Upper lobe of left lung (tissue), 6 donors: ENCODE data around the gene CMIP. TPM values are rescaled to one million over a fixed set of nuclear protein-coding genes. Genes with fewer than 3 reads are reported as not detected.
"Not testable (repeated sequence)": the region's sequence is repeated elsewhere in the genome, so short reads cannot be mapped to it uniquely, and the experiment has no call there.

Source experiments
- ATAC-seq, 2 donors: fragments of 200-7000 bp; cut with Tn5 transposase; one replicate each; pipeline ENCODE4 v1.9.1; 2022; ENCODE audit warnings: mild to moderate bottlenecking in 2 of 2, moderate library complexity in 2 of 2; ENCODE audit not compliant: low FRiP score in 2 of 2
- DNase-seq, 2 donors: peaks; one replicate each; pipeline ENCODE4 v3.0.0-alpha.2; 2019 to 2020
- H3K27ac ChIP-seq, 4 donors: fragments of 200-600 bp; sonication (generic); one replicate each; pipeline ENCODE4 v1.5.1; 2016 to 2019
- H3K27me3 ChIP-seq, 4 donors: fragments of 200-600 bp; sonication (generic); one replicate each; pipeline ENCODE4 v1.5.1; 2017 to 2019
- H3K36me3 ChIP-seq, 4 donors: fragments of 200-600 bp; sonication (generic); one replicate each; pipeline ENCODE4 v1.5.1; 2016 to 2019
- H3K4me1 ChIP-seq, 4 donors: fragments of 200-600 bp; sonication (generic); one replicate each; pipeline ENCODE4 v1.5.1; 2018 to 2019
- H3K4me3 ChIP-seq, 4 donors: fragments of 200-600 bp; sonication (generic); one replicate each; pipeline ENCODE4 v1.5.1; 2017 to 2019; ENCODE audit warnings: mild to moderate bottlenecking in 2 of 4, moderate library complexity in 1 of 4
- H3K9me3 ChIP-seq, 4 donors: fragments of 200-600 bp; sonication (generic); one replicate each; pipeline ENCODE4 v1.5.1; 2018 to 2019
- EP300 ChIP-seq, 4 donors: sonication (generic); formaldehyde crosslinking; IDR thresholded peaks; one replicate each; pipeline ENCODE4 v1.5.1; 2017; ENCODE audit warnings: antibody characterized with exemption in 4 of 4, control low read depth in 2 of 4
- POLR2A ChIP-seq, 4 donors: fragments of 450-650 bp; IDR thresholded peaks; one replicate each; pipeline ENCODE4 v1.5.1; 2016 to 2017; ENCODE audit warnings: antibody characterized with exemption in 4 of 4, mild to moderate bottlenecking in 2 of 4
- POLR2AphosphoS5 ChIP-seq, 2 donors: sonication (generic); formaldehyde crosslinking; IDR thresholded peaks; one replicate each; pipeline ENCODE4 v1.5.1; 2017; ENCODE audit warnings: antibody characterized with exemption in 2 of 2
- WGBS, 2 donors: methylation state at CpG; one replicate each; pipeline ENCODE4 v1.1.5; 2017 to 2018; 5-methylcytosine and 5-hydroxymethylcytosine counted together
- total RNA-seq, 6 donors: library from RNA; depleted of rRNA in 4 of 6; stranded (reverse); fragments of >200 nt in 4 of 6; gene quantifications; one replicate each; pipeline versions ENCODE4 v1.1.0 to v1.2.1, GENCODE V29; 2016 to 2021
- TF ChIP-seq, protein P1 (sequence below), 6 experiments: fragments of 450-650 bp in 4 of 6; fragments of 200-600 bp in 2 of 6; sonication (generic) in 2 of 6; IDR thresholded peaks; one replicate each; pipeline ENCODE4 v1.5.1; 2016 to 2019; ENCODE audit warnings: antibody characterized with exemption in 6 of 6
- donor health status: DM: no; HTN: no; CAD: no; lungs with moderate emphysema.
- donor health status: DM: no; HTN: yes; CAD: no; lungs with severe emphysema.

Gene CMIP
- total RNA-seq, 6 donors from 2014 or later: 48.3 to 109 (median 67.6) TPM

DNA sequence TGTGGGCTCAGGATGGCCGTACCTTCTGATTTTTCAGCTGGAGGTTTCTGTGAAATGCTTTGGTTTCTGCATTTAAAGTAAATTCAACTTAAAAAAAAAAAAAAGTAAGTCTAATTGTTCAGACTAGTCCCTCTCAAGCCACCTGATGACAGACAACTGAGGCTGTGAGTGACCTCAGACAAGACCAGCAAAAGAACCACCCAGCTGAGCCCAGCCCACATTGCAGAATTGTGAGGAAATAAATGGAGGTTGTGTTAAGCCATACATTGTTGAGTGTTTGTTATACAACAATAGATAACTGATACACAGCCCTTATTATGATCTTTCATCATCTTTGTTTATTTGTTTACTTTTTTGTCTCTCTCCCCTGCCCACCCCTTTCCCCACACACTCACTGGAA, 44.7 kb upstream of the CMIP start:
- 100% methylated on average over 1 of the region's 1 CpG for WGBS, 2 donors
- H3K4me3 ChIP-seq: no peak overlapping the region
- TF ChIP-seq EP300 (IDR thresholded peaks at IDR 0.05) (no peak), POLR2AphosphoS5 (IDR thresholded peaks at IDR 0.05) (no peak), POLR2A (IDR thresholded peaks at IDR 0.05) (no peak)
- TF ChIP-seq, protein P1, sequence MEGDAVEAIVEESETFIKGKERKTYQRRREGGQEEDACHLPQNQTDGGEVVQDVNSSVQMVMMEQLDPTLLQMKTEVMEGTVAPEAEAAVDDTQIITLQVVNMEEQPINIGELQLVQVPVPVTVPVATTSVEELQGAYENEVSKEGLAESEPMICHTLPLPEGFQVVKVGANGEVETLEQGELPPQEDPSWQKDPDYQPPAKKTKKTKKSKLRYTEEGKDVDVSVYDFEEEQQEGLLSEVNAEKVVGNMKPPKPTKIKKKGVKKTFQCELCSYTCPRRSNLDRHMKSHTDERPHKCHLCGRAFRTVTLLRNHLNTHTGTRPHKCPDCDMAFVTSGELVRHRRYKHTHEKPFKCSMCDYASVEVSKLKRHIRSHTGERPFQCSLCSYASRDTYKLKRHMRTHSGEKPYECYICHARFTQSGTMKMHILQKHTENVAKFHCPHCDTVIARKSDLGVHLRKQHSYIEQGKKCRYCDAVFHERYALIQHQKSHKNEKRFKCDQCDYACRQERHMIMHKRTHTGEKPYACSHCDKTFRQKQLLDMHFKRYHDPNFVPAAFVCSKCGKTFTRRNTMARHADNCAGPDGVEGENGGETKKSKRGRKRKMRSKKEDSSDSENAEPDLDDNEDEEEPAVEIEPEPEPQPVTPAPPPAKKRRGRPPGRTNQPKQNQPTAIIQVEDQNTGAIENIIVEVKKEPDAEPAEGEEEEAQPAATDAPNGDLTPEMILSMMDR (IDR thresholded peaks at IDR 0.05): no peak
- peaks cover 0 to 9% (median 0%) of the 10 kb centered on the region in 4 donors for H3K9me3 ChIP-seq
- DNase-seq (no peak), ATAC-seq (no peak)
- no peaks in the 10 kb centered on the region for H3K27me3 ChIP-seq
- H3K4me1 ChIP-seq: peaks cover 7 to 11% (median 9%) of the 10 kb centered on the region in 4 donors
- H3K36me3 ChIP-seq: no peaks in the 10 kb centered on the region
- H3K27ac ChIP-seq: no peak overlapping the region

DNA sequence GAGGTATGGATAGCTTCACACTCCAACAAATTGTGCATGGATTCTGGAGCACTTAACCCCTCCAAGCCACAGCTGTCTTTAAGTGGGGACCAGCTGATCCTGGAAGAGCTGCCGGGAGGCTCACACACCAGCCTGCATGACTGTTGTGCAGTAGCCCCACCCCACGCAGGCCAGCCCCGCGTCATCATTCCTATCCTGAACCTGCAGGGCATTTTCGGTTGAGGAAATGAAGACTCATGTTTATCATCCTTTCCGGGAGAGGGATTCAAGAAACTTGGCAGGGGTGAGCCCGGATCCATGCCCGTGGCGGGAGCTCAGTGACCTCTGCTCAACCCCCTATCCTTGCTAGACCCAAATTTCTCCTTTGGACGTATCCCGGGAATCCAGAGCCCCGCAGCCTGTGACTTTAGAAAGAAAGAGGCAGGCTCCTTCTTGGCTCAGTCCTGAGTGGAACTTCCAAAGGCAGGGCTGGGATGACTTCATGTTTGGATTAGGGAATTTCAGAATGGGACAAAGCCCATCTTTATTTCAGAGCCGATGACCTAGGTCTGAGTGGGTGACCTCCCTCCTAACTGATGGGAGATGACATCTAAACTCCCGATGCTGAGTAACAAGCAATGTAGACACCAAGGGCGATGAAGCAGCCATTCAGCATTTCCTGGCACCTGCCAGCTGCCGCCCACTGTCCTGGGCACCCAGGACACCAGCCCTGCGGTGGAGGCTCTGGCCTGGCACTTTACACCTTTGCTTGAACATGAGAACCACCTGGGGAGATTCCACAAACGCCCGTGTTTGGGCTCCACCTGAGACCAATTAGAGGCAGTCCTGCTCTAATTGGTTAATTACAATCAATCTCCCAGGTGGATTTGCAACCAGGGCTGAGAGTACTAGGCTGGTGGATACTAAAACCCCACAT, 43.3 kb upstream of the CMIP start:
- H3K9me3 ChIP-seq: peaks cover 0 to 9% (median 0%) of the 10 kb centered on the region in 4 donors
- H3K4me1 ChIP-seq: peaks cover 5 to 9% (median 8%) of the 10 kb centered on the region in 4 donors
- DNase-seq (peak in 1 of 2 donors; percentile 60), ATAC-seq (peak in 1 of 2 donors; percentile 62)
- no peak overlapping the region for H3K4me3 ChIP-seq
- H3K27ac ChIP-seq: peak overlapping the region in 1 of 4 donors; percentile 46
- no peaks in the 10 kb centered on the region for H3K27me3 ChIP-seq
- 53 to 73% methylated on average over 12 to 17 of the region's 19 CpGs for WGBS, 2 donors
- TF ChIP-seq, protein P1 (IDR thresholded peaks at IDR 0.05): no peak
- TF ChIP-seq POLR2AphosphoS5 (IDR thresholded peaks at IDR 0.05): peak; percentile 51 to 73
- TF ChIP-seq POLR2A (IDR thresholded peaks at IDR 0.05): no peak
- TF ChIP-seq EP300 (IDR thresholded peaks at IDR 0.05): peak in 3 of 4 donors; percentile 61 to 83 (median 65)
- no peaks in the 10 kb centered on the region for H3K36me3 ChIP-seq

DNA sequence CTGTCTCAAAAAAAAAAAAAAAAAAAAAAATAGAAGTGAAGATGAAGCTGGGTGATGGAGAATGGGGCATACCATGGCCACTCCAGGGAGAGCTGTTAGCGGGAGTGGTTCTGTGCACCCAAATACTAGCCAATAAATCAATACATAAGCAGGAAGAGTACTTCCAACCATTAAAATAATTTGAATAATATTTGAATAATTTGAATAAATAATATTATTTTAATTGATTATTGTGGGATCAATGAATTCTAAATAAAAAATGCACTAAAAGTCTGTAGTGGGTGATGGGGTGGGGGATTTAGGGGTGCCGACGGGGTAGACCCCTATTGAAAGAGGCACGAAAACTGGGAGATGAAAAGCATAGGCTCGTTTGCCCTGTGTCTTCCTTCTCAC, 41.4 kb upstream of the CMIP start:
- H3K9me3 ChIP-seq: peaks cover 0 to 9% (median 0%) of the 10 kb centered on the region in 4 donors
- TF ChIP-seq POLR2AphosphoS5 (IDR thresholded peaks at IDR 0.05) (no peak), POLR2A (IDR thresholded peaks at IDR 0.05) (no peak), EP300 (IDR thresholded peaks at IDR 0.05) (no peak)
- TF ChIP-seq, protein P1 (IDR thresholded peaks at IDR 0.05): no peak
- no peak overlapping the region for H3K4me3 ChIP-seq
- H3K4me1 ChIP-seq: peaks cover 5 to 9% (median 8%) of the 10 kb centered on the region in 4 donors
- no peaks in the 10 kb centered on the region for H3K27me3 ChIP-seq
- no peaks in the 10 kb centered on the region for H3K36me3 ChIP-seq
- ATAC-seq (no peak), DNase-seq (no peak)
- no peak overlapping the region for H3K27ac ChIP-seq
- WGBS, 2 donors: 25 to 26% methylated on average over 5 of the region's 5 CpGs

DNA sequence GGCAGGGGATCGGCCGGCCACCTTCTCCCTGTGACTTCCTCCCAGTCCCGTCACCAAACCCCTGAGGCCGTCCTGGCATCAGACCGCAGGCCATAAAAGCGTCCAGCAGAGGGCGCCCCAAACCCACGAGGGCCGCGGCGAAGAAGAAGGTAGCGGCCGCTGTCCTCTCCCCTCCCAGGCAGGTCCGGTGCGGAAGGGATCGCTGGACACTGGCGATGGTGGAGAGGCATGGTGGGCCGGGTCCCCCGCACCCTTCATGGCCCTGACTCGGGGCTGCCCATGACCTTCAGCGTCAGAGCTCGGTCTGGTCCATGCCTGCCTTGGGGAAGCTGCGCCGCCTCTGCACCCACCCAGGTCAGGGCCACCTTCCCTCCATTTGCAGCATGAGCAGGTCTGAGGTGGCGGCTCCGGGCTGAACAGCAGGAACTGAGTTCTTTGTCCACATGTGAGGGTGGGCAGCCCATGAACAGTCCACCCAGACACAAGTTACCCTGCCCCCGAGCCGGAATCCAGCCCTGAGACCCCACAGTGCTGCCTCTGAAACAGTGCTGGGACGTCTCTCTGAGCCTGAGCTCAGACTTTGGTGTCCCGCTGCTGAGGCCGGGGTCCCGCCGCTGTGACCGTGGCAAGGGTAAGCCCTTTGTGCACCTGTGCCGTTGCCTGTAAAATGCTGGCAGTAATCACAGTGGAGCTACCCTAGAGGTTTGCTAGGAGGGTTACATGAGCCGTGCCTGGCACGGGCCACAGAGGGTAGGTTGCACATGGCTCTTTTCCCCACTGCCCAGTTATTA, 40.8 kb upstream of the CMIP start:
- DNase-seq (peak; percentile 92 to 94), ATAC-seq (peak; percentile 90 to 96)
- no peak for TF ChIP-seq EP300 (IDR thresholded peaks at IDR 0.05)
- no peak for TF ChIP-seq POLR2A (IDR thresholded peaks at IDR 0.05)
- TF ChIP-seq, protein P1 (IDR thresholded peaks at IDR 0.05): peak; percentile 94 to 97 (median 97)
- TF ChIP-seq POLR2AphosphoS5 (IDR thresholded peaks at IDR 0.05): peak; percentile 22 to 54
- Histone ChIP-seq H3K27ac (no peak overlapping the region), H3K9me3 (peaks cover 0 to 9% (median 0%) of the 10 kb centered on the region in 4 donors), H3K36me3 (no peaks in the 10 kb centered on the region), H3K4me1 (peaks cover 5 to 9% (median 8%) of the 10 kb centered on the region in 4 donors), H3K4me3 (peak overlapping the region in 2 of 4 donors; percentile 19 to 31), H3K27me3 (no peaks in the 10 kb centered on the region)
- 33 to 36% methylated on average over 5 to 32 of the region's 37 CpGs for WGBS, 2 donors

DNA sequence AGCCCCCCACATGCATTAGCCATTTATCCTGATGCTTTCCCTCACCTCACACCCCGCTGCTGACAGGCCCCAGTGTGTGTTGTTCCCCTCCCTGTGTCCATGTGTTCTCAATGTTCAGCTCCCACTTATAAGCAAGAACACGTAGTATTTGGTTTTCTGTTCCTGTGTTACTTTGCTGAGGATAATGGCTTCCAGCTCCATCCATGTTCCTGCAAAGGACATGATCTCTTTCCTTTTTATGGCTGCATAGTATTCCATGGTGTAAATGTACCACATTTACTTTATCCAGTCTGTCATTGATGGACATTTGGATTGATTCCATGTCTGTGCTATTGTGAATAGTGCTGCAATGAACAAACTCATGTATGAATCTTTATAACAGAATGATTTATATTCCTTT, 39.6 kb upstream of the CMIP start:
- H3K27me3 ChIP-seq, H3K9me3 ChIP-seq, H3K27ac ChIP-seq, ATAC-seq, H3K36me3 ChIP-seq, H3K4me1 ChIP-seq, DNase-seq, H3K4me3 ChIP-seq: not testable (repeated sequence)
- WGBS, 2 donors: 97 to 100% methylated on average over 2 of the region's 2 CpGs
